ENCODE results near the gene NOL3.

Gene NOL3

GRCh38 chr16:67142342-67142741 lies 28.0 kb upstream of the NOL3 start:
- H3K4me3 ChIP-seq (replicated peaks in 1 of 2; ENCODE audit: low read depth in 2 of 2, low read length in 2 of 2): no peak overlapping the region
- TF ChIP-seq CTCF (IDR thresholded peaks at IDR 0.05; ENCODE audit: low read depth, low read length): no peak
- DNase-seq (ENCODE audit: low read depth in 2 of 2): no peak

GRCh38 chr16:67144943-67145342 lies 25.4 kb upstream of the NOL3 start:
- no peak for DNase-seq (ENCODE audit: low read depth in 2 of 2)
- H3K4me3 ChIP-seq (replicated peaks in 1 of 2; ENCODE audit: low read depth in 2 of 2, low read length in 2 of 2): no peak overlapping the region
- TF ChIP-seq CTCF (IDR thresholded peaks at IDR 0.05; ENCODE audit: low read depth, low read length): no peak

GRCh38 chr16:67145746-67146145 lies 24.6 kb upstream of the NOL3 start:
- H3K4me3 ChIP-seq (replicated peaks in 1 of 2; ENCODE audit: low read depth in 2 of 2, low read length in 2 of 2): no peak overlapping the region
- DNase-seq (ENCODE audit: low read depth in 2 of 2): no peak
- TF ChIP-seq CTCF (IDR thresholded peaks at IDR 0.05; ENCODE audit: low read depth, low read length): no peak

GRCh38 chr16:67146523-67147357 lies 23.6 kb upstream of the NOL3 start:
- no peak for DNase-seq (ENCODE audit: low read depth in 2 of 2)
- no peak for TF ChIP-seq CTCF (IDR thresholded peaks at IDR 0.05; ENCODE audit: low read depth, low read length)
- H3K4me3 ChIP-seq (replicated peaks in 1 of 2; ENCODE audit: low read depth in 2 of 2, low read length in 2 of 2): no peak overlapping the region

- DNase-seq (ENCODE audit: low read depth in 2 of 2): no peak
- no peak overlapping the region for H3K4me3 ChIP-seq (replicated peaks in 1 of 2; ENCODE audit: low read depth in 2 of 2, low read length in 2 of 2)
- TF ChIP-seq CTCF (IDR thresholded peaks at IDR 0.05; ENCODE audit: low read depth, low read length): no peak
Measured at GRCh38 chr16:67147437-67148140, 22.7 kb upstream of the NOL3 start.

GRCh38 chr16:67148221-67148620 lies 22.1 kb upstream of the NOL3 start:
- no peak overlapping the region for H3K4me3 ChIP-seq (replicated peaks in 1 of 2; ENCODE audit: low read depth in 2 of 2, low read length in 2 of 2)
- TF ChIP-seq CTCF (IDR thresholded peaks at IDR 0.05; ENCODE audit: low read depth, low read length): no peak
- no peak for DNase-seq (ENCODE audit: low read depth in 2 of 2)

Data from cardiac fibroblast (primary cell).